ENCODE results near the gene ZFAND3. TPM values are rescaled to one million over a fixed set of nuclear protein-coding genes. Genes with fewer than 3 reads are reported as not detected.

ZFAND3 gene
- total RNA-seq, 1 experiment from 2014 or later, result 47.2 TPM

GRCh38 chr6:37894585-37894984, 75.1 kb downstream of the ZFAND3 start:
- peaks cover 52% of the 10 kb centered on the region for H3K79me2 ChIP-seq (ENCODE audit: insufficient read depth, low read length)
- CTCF ChIA-PET, result no interaction called here
- TF ChIP-seq ZFX (IDR thresholded peaks at IDR 0.05) (no peak), TCF7L2 (IDR thresholded peaks at IDR 0.05; ENCODE audit: borderline replicate concordance, extremely low read depth, insufficient read depth, insufficient read length) (no peak), JUND (IDR thresholded peaks at IDR 0.05) (no peak)

GRCh38 chr6:37897321-37897720, 77.8 kb downstream of the ZFAND3 start:
- Histone ChIP-seq H3K27me3 (ENCODE audit: insufficient read depth, low read length) (no peaks in the 10 kb centered on the region), H3K36me3 (ENCODE audit: control insufficient read depth in 1 of 2, insufficient read depth in 2 of 2, low read length in 2 of 2) (no peaks in the 10 kb centered on the region), H4K20me1 (ENCODE audit: insufficient read depth) (peaks cover 8% of the 10 kb centered on the region; the same call in 1 of the 2 replicates), H3K79me2 (ENCODE audit: insufficient read depth, low read length) (peaks cover 59% of the 10 kb centered on the region), H3K9ac (ENCODE audit: low read length) (peak overlapping the region; percentile 22), H3K4me1 (ENCODE audit: control insufficient read depth in 1 of 2, insufficient read depth in 2 of 2, low read length in 2 of 2) (peaks cover 20 to 22% of the 10 kb centered on the region in 2 experiments), H3K9me3 (ENCODE audit: control insufficient read depth in 1 of 2, insufficient read depth in 1 of 2, low read depth in 1 of 2, low read length in 2 of 2) (no peaks in the 10 kb centered on the region), H2AFZ (ENCODE audit: low read depth, low read length, poor library complexity, severe bottlenecking) (no peak overlapping the region), H3K27ac (ENCODE audit: low read depth, low read length) (peak overlapping the region; percentile 61; the same call in 1 of the 2 replicates), H3K9me2 (ENCODE audit: insufficient read depth) (no peaks in the 10 kb centered on the region), H3K4me2 (ENCODE audit: low read length) (peak overlapping the region; percentile 86), H3K4me3 (replicated peaks in 1 of 2; ENCODE audit: low read depth in 1 of 2, low read length in 2 of 2) (peak overlapping the region; percentile 7 to 38; a peak in 3 of 4 replicates)
- RAD21 ChIA-PET (ENCODE audit: low non-redundant PET in 1 of 2, low total read pairs in 2 of 2, uncharacterized antibody in 2 of 2, unreplicated experiment in 2 of 2), result no interaction called here
- POLR2A ChIA-PET, result no interaction called here
- no TSS peak for BruUV-seq (replicated peaks)
- intact Hi-C loops (cut with micrococcal nuclease), result no loop called here
- CTCF ChIA-PET, result no interaction called here
- DNase-seq (ENCODE audit: low read depth, low spot score) (peak; percentile 73), ATAC-seq (peak; percentile 95)
- TF ChIP-seq POLR2AphosphoS5 (IDR thresholded peaks at IDR 0.05; ENCODE audit: low read depth, low read length) (no peak), POLR2A (IDR thresholded peaks at IDR 0.05; ENCODE audit: borderline replicate concordance, extremely low read depth, insufficient read depth, insufficient read length) (no peak), JUND (IDR thresholded peaks at IDR 0.05) (peak; percentile 84), REST (IDR thresholded peaks at IDR 0.05; ENCODE audit: low read depth) (no peak), EGR1 (IDR thresholded peaks at IDR 0.05; ENCODE audit: low read depth) (0 out of 2 replicates have a peak, but pooled peaks have one; percentile 32), SRF (IDR thresholded peaks at IDR 0.05; ENCODE audit: low read depth) (0 out of 2 replicates have a peak, but pooled peaks have one; percentile 51), ELF1 (IDR thresholded peaks at IDR 0.05; ENCODE audit: borderline replicate concordance, low read depth) (no peak), ATF3 (IDR thresholded peaks at IDR 0.05) (peak; percentile 57), EZH2 (IDR thresholded peaks at IDR 0.05) (no peak), FOSL1 (IDR thresholded peaks at IDR 0.05; ENCODE audit: low read depth) (peak; percentile 81), CBX3 (IDR thresholded peaks at IDR 0.05; ENCODE audit: low read depth) (peak; percentile 61; the same call in 1 of the 2 replicates), YY1 (IDR thresholded peaks at IDR 0.05; ENCODE audit: extremely low read depth, insufficient replicate concordance, low read depth, low read length) (no peak), MAX (IDR thresholded peaks at IDR 0.05) (0 out of 2 replicates have a peak, but pooled peaks have one; percentile 29), CEBPB (IDR thresholded peaks at IDR 0.05; ENCODE audit: low read depth) (peak; percentile 39; the same call in 1 of the 2 replicates), SP1 (IDR thresholded peaks at IDR 0.05; ENCODE audit: low read depth) (peak; percentile 65; the same call in 1 of the 2 replicates)

More at GRCh38 chr6:37894585-37894984, 75.1 kb downstream of the ZFAND3 start:
- no peak overlapping the region for H3K9ac ChIP-seq (ENCODE audit: low read length)
- no peak overlapping the region for H2AFZ ChIP-seq (ENCODE audit: low read depth, low read length, poor library complexity, severe bottlenecking)
- H3K4me3 ChIP-seq (replicated peaks in 1 of 2; ENCODE audit: low read depth in 1 of 2, low read length in 2 of 2), result no peak overlapping the region
- DNase-seq (ENCODE audit: low read depth, low spot score) (no peak), ATAC-seq (no peak)
- no peaks in the 10 kb centered on the region for H3K27me3 ChIP-seq (ENCODE audit: insufficient read depth, low read length)
- H3K9me2 ChIP-seq (ENCODE audit: insufficient read depth), result no peaks in the 10 kb centered on the region
- no TSS peak for BruUV-seq (replicated peaks)
- no peaks in the 10 kb centered on the region for H3K36me3 ChIP-seq (ENCODE audit: control insufficient read depth in 1 of 2, insufficient read depth in 2 of 2, low read length in 2 of 2)
- H3K27ac ChIP-seq (ENCODE audit: low read depth, low read length), result no peak overlapping the region
- H4K20me1 ChIP-seq (ENCODE audit: insufficient read depth), result peaks cover 8% of the 10 kb centered on the region; the same call in 1 of the 2 replicates
- RAD21 ChIA-PET (ENCODE audit: low non-redundant PET in 1 of 2, low total read pairs in 2 of 2, uncharacterized antibody in 2 of 2, unreplicated experiment in 2 of 2), result no interaction called here
- H3K9me3 ChIP-seq (ENCODE audit: control insufficient read depth in 1 of 2, insufficient read depth in 1 of 2, low read depth in 1 of 2, low read length in 2 of 2), result no peaks in the 10 kb centered on the region
- H3K4me1 ChIP-seq (ENCODE audit: control insufficient read depth in 1 of 2, insufficient read depth in 2 of 2, low read length in 2 of 2), result peaks cover 20 to 22% of the 10 kb centered on the region in 2 experiments
- POLR2A ChIA-PET, result no interaction called here
- intact Hi-C loops (cut with micrococcal nuclease), result no loop called here
- no peak overlapping the region for H3K4me2 ChIP-seq (ENCODE audit: low read length)
